H9 (cell line): ENCODE data around the gene STX8. TPM values are rescaled to one million over a fixed set of nuclear protein-coding genes. Genes with fewer than 3 reads are reported as not detected.

Experiments used
- DNase-seq: peaks from one replicate; pipeline ENCODE4 v3.0.0-alpha.2; 2017
- H2AFZ ChIP-seq: one replicate; pipeline ENCODE4 v1.6.1; 2013; ENCODE audit warnings: mild to moderate bottlenecking, low read length, control low read depth, moderate library complexity
- H2AK5ac ChIP-seq: 2 replicates; pipeline ENCODE4 v1.6.1; 2013; ENCODE audit warnings: low read length, control low read depth, mixed read lengths; ENCODE audit not compliant: insufficient read length
- H2BK120ac ChIP-seq: one replicate; pipeline ENCODE4 v1.6.1; 2013; ENCODE audit warnings: low read depth, mild to moderate bottlenecking, low read length, control low read depth, inconsistent platforms; ENCODE audit not compliant: poor library complexity, severe bottlenecking
- H2BK12ac ChIP-seq: 2 replicates; pipeline ENCODE4 v1.6.1; 2013; ENCODE audit warnings: low read length, control low read depth, mixed read lengths, low read depth; ENCODE audit not compliant: insufficient read length
- H2BK15ac ChIP-seq: 2 replicates; pipeline ENCODE4 v1.6.1; 2013; ENCODE audit warnings: low read depth, low read length, control low read depth
- H2BK20ac ChIP-seq: one replicate; pipeline ENCODE4 v1.6.1; 2013; ENCODE audit warnings: low read depth, mild to moderate bottlenecking, low read length, control low read depth, inconsistent platforms; ENCODE audit not compliant: poor library complexity, severe bottlenecking
- H2BK5ac ChIP-seq: 2 replicates; pipeline ENCODE4 v1.6.1; 2013; ENCODE audit warnings: low read length, control low read depth, mixed read lengths; ENCODE audit not compliant: insufficient read length
- H3K14ac ChIP-seq: 2 replicates; pipeline ENCODE4 v1.6.1; 2013; ENCODE audit warnings: low read length, control low read depth; ENCODE audit not compliant: insufficient read depth
- H3K18ac ChIP-seq: 2 replicates; pipeline ENCODE4 v1.6.1; 2013; ENCODE audit warnings: low read depth, mild to moderate bottlenecking, mixed read lengths, low read length, control low read depth; ENCODE audit not compliant: insufficient read length
- H3K23ac ChIP-seq: 2 replicates; pipeline ENCODE4 v1.6.1; 2013; ENCODE audit warnings: low read length, control low read depth, mixed read lengths, low read depth; ENCODE audit not compliant: insufficient read length
- H3K23me2 ChIP-seq: 2 replicates; pipeline ENCODE4 v1.6.1; 2013; ENCODE audit warnings: low read depth, mild to moderate bottlenecking, mixed read lengths, low read length, control low read depth; ENCODE audit not compliant: insufficient read length, poor library complexity, severe bottlenecking
- H3K27ac ChIP-seq: 2 replicates; pipeline ENCODE4 v1.5.1; 2013; ENCODE audit warnings: low read length, control low read depth, mixed read lengths, low read depth; ENCODE audit not compliant: insufficient read length
- H3K27me3 ChIP-seq: 2 replicates; pipeline ENCODE4 v1.6.1; 2013; ENCODE audit warnings: low read length, control low read depth, inconsistent platforms; ENCODE audit not compliant: insufficient read depth
- H3K4ac ChIP-seq: 2 replicates; pipeline ENCODE4 v1.6.1; 2013; ENCODE audit warnings: low read depth, mild to moderate bottlenecking, control low read depth, inconsistent platforms, low read length, moderate library complexity
- H3K4me1 ChIP-seq: 2 replicates; pipeline ENCODE4 v1.6.1; 2013; ENCODE audit warnings: low read length, control low read depth, inconsistent platforms; ENCODE audit not compliant: insufficient read depth
- H3K4me2 ChIP-seq: 2 replicates; pipeline ENCODE4 v1.6.1; 2013; ENCODE audit warnings: low read length, control low read depth, mixed read lengths; ENCODE audit not compliant: insufficient read length, insufficient read depth
- H3K56ac ChIP-seq: 2 replicates; pipeline ENCODE4 v1.6.1; 2013; ENCODE audit warnings: low read depth, mild to moderate bottlenecking, mixed read lengths, low read length, control low read depth; ENCODE audit not compliant: insufficient read length
- H3K79me1 ChIP-seq: 2 replicates; pipeline ENCODE4 v1.6.1; 2013; ENCODE audit warnings: low read depth, mild to moderate bottlenecking, moderate library complexity, low read length, control low read depth, inconsistent platforms; ENCODE audit not compliant: insufficient read depth, poor library complexity, severe bottlenecking
- H3K79me2 ChIP-seq: 2 replicates; pipeline ENCODE4 v1.6.1; 2013; ENCODE audit warnings: low read length, control low read depth, inconsistent platforms; ENCODE audit not compliant: insufficient read depth
- H3K9ac ChIP-seq: 2 replicates; pipeline ENCODE4 v1.6.1; 2013; ENCODE audit warnings: low read length, control low read depth, mixed read lengths; ENCODE audit not compliant: insufficient read length; ENCODE audit errors: extremely low read depth
- H3K9me3 ChIP-seq: one replicate; pipeline ENCODE4 v1.6.1; 2013; ENCODE audit warnings: low read depth, low read length, inconsistent platforms; ENCODE audit not compliant: control insufficient read depth
- H3T11ph ChIP-seq: one replicate; pipeline ENCODE4 v1.6.1; 2013; ENCODE audit warnings: mild to moderate bottlenecking, low read length, control low read depth, inconsistent platforms
- H4K20me1 ChIP-seq: one replicate; pipeline ENCODE4 v1.6.1; 2013; ENCODE audit not compliant: control insufficient read depth, insufficient read length, insufficient read depth
- H4K5ac ChIP-seq: 2 replicates; pipeline ENCODE4 v1.6.1; 2013; ENCODE audit warnings: low read depth, mild to moderate bottlenecking, mixed read lengths, low read length, control low read depth; ENCODE audit not compliant: insufficient read length
- H4K8ac ChIP-seq: replicated peaks from 2 replicates; pipeline ENCODE4 v1.6.1; 2013; ENCODE audit warnings: low read length, control low read depth, mixed read lengths, low read depth; ENCODE audit not compliant: insufficient read length
- H4K91ac ChIP-seq: 2 replicates; pipeline ENCODE4 v1.6.1; 2013; ENCODE audit warnings: low read depth, mild to moderate bottlenecking, moderate library complexity, mixed read lengths, low read length, control low read depth; ENCODE audit not compliant: insufficient read length
- H3K27ac Mint-ChIP-seq, 3 experiments: 2 replicates in 2 of 3; 3 replicates in 1 of 3; pipeline ENCODE4 v1.8.0; 2020 to 2021; ENCODE audit warnings: mixed read lengths in 3 of 3, mild to moderate bottlenecking in 1 of 3, moderate library complexity in 1 of 3
- H3K27me3 Mint-ChIP-seq: 2 replicates; pipeline ENCODE4 v1.8.0; 2021; ENCODE audit warnings: low read depth, mild to moderate bottlenecking, moderate library complexity, mixed read lengths
- H3K36me3 Mint-ChIP-seq, 3 experiments: 2 replicates in 2 of 3; 3 replicates in 1 of 3; pipeline ENCODE4 v1.8.0; 2020 to 2021; ENCODE audit warnings: low read depth in 3 of 3, mixed read lengths in 3 of 3; ENCODE audit not compliant: insufficient read depth in 1 of 3
- H3K4me1 Mint-ChIP-seq, 2 experiments: 2 replicates each; pipeline ENCODE4 v1.8.0; 2020; ENCODE audit warnings: mixed read lengths in 2 of 2
- H3K4me3 Mint-ChIP-seq, 2 experiments: 2 replicates in 1 of 2; 3 replicates in 1 of 2; pipeline ENCODE4 v1.8.0; 2020 to 2021; ENCODE audit warnings: mild to moderate bottlenecking in 2 of 2, mixed read lengths in 2 of 2, moderate library complexity in 1 of 2
- H3K9me3 Mint-ChIP-seq, 2 experiments: 2 replicates in 1 of 2; 3 replicates in 1 of 2; pipeline ENCODE4 v1.8.0; 2020; ENCODE audit warnings: mild to moderate bottlenecking in 2 of 2, mixed read lengths in 2 of 2, moderate library complexity in 1 of 2
- WGBS: extraction: QIAGEN DNeasy Blood & Tissue Kit; methylation state at CpG from one replicate; pipeline ENCODE4 v1.1.7; 2013; ENCODE audit warnings: missing lambda C conversion rate, low lambda C conversion rate, mixed read lengths; ENCODE audit not compliant: insufficient read length; ENCODE audit errors: extremely low coverage; 5-methylcytosine and 5-hydroxymethylcytosine counted together
- total RNA-seq: library from RNA; stranded (reverse); gene quantifications from 2 replicates; pipeline ENCODE4 v1.2.1, GENCODE V29; 2021
- TF ChIP-seq, protein P1 (sequence below): fragments of 200-600 bp; sonication (generic); conservative IDR thresholded peaks from 3 replicates; pipeline ENCODE4 v1.8.0; 2021; ENCODE audit warnings: antibody characterized with exemption, mild to moderate bottlenecking

STX8 gene
- total RNA-seq, 1 experiment from 2014 or later, result 55.1 TPM

DNA sequence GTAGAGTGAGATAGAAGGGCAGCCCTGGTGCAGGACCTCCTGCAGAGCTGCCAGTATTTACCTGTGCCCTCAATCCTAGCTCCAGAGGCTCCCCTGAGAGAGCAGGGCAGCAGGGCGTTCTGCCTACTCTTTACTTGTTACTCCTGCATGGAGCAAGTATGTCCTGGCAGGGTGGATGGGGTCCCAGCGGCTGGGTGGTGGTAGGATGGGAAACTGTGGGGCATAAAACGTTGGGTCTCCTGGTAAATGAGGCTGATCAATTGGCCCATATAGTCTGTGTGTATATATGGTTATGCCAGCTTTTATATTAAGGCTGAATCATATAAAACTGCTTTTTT lies 362.3 kb downstream of the STX8 start:
- Histone ChIP-seq H4K5ac (no peak overlapping the region), H3K9ac (no peak overlapping the region), H3K23me2 (no peaks in the 10 kb centered on the region), H3T11ph (no peak overlapping the region), H3K23ac (no peak overlapping the region), H4K91ac (no peak overlapping the region), H2BK5ac (no peak overlapping the region), H2BK12ac (no peak overlapping the region), H3K4ac (no peak overlapping the region), H2BK120ac (no peak overlapping the region), H4K8ac (no peak overlapping the region), H3K27me3 (no peaks in the 10 kb centered on the region), H3K79me1 (no peaks in the 10 kb centered on the region), H2AK5ac (no peak overlapping the region), H3K79me2 (no peaks in the 10 kb centered on the region), H3K56ac (no peak overlapping the region), H3K18ac (no peak overlapping the region), H2BK20ac (no peak overlapping the region), H3K9me3 (no peaks in the 10 kb centered on the region), H3K27ac (no peak overlapping the region), H4K20me1 (no peaks in the 10 kb centered on the region), H2BK15ac (no peak overlapping the region), H3K14ac (no peak overlapping the region), H2AFZ (no peak overlapping the region), H3K4me2 (no peak overlapping the region), H3K4me1 (no peaks in the 10 kb centered on the region)
- peaks cover 7% of the 10 kb centered on the region for H3K27me3 Mint-ChIP-seq
- TF ChIP-seq, protein P1, sequence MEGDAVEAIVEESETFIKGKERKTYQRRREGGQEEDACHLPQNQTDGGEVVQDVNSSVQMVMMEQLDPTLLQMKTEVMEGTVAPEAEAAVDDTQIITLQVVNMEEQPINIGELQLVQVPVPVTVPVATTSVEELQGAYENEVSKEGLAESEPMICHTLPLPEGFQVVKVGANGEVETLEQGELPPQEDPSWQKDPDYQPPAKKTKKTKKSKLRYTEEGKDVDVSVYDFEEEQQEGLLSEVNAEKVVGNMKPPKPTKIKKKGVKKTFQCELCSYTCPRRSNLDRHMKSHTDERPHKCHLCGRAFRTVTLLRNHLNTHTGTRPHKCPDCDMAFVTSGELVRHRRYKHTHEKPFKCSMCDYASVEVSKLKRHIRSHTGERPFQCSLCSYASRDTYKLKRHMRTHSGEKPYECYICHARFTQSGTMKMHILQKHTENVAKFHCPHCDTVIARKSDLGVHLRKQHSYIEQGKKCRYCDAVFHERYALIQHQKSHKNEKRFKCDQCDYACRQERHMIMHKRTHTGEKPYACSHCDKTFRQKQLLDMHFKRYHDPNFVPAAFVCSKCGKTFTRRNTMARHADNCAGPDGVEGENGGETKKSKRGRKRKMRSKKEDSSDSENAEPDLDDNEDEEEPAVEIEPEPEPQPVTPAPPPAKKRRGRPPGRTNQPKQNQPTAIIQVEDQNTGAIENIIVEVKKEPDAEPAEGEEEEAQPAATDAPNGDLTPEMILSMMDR, result no peak
- peaks cover 14 to 17% of the 10 kb centered on the region in 2 experiments for H3K4me1 Mint-ChIP-seq
- no peak overlapping the region for H3K4me3 Mint-ChIP-seq
- peaks cover 15 to 17% of the 10 kb centered on the region in 2 experiments for H3K9me3 Mint-ChIP-seq
- H3K27ac Mint-ChIP-seq, result no peak overlapping the region
- peaks cover 1 to 16% (median 14%) of the 10 kb centered on the region in 3 experiments; a peak in 6 of 7 replicates for H3K36me3 Mint-ChIP-seq
- no peak for DNase-seq
- WGBS, result no CpG with 5 or more reads among the region's 3 CpGs
